ENCODE data around the gene USP53.
"Not testable (repeated sequence)": the region's sequence is repeated elsewhere in the genome, so short reads cannot be mapped to it uniquely, and the experiment has no call there.

The USP53 gene

GRCh38 chr4:119229908-119230687 lies 17.6 kb downstream of the USP53 start:
- no peak for DNase-seq

DNA sequence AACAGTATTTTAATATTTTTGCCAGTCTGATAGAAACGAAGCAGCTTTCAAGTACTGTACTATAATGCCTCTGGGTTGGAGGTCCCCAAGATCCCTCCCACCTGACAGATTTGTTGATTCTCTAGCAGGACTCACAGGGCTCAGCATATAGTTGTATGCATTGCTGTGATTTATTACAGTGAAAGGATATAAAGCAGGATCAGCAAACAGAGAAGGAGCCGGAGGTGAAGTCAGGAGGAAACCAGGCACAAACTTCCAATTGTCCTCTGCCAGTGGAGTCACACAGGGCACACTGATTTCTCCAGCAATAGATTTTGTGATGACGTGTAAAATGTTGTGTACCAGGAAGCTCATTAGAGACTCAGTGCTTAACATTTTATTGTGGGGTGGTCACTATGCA lies 19.0 kb downstream of the USP53 start:
- no peak for DNase-seq

DNA sequence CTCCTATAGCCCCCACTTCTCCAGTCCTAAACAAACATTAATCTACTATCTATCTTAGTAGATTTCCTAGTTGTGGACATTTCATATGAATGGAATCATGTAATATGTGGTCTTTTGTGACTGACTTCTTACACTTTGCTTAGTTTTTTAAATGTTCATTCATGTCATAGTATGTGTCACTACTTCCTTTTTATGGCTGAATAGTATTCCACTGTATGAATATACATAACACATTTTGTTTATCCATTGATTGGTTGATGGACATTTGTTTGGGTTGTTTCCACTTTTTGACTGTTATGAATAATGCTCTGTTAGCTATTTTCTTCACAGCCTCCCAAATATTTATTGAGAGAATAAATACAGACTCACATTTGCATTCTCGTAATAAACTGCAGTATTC lies 19.8 kb downstream of the USP53 start:
- DNase-seq: no peak

DNA sequence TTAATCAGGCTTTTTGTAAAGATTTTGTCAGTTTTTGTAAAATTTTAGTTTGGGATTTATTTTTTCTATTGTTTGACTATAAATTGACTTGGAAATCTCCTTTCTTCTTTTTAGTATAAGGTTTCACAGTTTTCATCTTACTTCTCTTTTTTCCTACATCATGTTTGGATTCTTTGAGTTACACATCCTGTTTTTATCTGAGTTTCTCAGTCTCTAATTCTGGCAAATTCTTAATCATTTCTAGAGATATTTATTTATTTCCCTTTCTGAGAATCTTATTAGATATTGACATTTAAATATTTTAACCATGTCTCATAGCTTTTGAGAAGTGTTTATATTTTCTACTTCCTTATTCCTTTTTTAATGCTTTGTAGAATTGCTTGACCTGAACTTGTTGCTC lies 20.7 kb downstream of the USP53 start:
- DNase-seq: no peak

DNA sequence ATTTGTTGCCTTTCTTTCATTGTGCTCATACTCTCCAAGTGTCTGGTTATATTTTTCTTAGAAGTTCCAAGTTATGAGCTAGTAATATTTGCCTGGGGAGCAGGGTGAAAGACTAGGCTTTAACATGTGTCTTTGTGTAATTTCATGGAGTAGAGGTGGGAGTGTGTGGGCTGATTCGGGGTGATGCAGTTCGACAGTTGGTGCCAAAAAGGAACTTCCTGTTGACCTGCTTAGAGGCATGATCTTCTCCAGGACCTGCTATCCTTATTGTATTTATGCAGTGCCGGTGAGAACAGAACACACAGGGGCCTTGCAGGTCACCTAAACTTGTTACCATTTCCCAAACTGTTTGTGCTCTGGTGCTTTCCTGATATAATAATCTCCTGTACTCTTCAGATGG lies 21.2 kb downstream of the USP53 start:
- no peak for DNase-seq

DNA sequence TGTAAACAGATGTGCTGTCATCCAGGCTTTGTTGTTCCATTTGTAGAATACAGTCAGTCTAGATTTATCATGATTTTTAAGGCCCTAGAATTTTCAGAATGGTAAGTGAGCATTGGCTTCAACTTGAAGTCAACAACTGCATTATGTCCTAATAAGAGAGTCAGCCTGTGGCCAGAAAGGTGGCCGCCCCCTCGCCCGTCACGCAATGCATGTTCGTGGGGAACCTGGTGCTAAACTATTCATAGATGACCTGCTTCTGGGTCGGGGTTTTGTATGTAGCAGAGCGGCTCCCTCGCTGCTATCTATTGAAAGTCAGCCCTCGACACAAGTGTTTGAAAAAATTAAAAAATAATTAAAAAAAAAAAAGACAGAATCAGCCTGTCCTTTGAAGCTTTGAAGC lies 24.7 kb downstream of the USP53 start:
- DNase-seq: no peak

- no peak for DNase-seq
Measured at GRCh38 chr4:119237642-119238041, 25.1 kb downstream of the USP53 start.

- no peak for DNase-seq
Measured at GRCh38 chr4:119238068-119238722, 25.7 kb downstream of the USP53 start.

DNA sequence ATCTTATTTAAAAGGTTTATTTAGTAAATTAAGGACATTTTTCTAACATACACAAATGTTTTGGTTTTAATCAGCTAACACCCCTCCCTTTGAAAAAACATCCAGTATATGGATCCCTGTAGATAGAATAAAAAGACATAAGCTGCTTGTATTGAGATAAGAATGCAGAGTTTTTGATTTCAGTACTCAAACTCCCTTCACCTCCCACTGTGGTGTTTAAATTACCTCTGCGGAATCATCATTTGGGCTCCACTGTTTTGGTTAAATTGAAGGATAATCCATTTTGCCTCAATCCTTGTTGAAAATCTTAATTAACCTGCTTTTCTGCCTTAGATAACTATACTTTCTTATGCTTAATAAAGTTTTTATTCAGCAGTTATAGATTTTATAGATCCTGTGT lies 27.6 kb downstream of the USP53 start:
- no peak for DNase-seq

DNA sequence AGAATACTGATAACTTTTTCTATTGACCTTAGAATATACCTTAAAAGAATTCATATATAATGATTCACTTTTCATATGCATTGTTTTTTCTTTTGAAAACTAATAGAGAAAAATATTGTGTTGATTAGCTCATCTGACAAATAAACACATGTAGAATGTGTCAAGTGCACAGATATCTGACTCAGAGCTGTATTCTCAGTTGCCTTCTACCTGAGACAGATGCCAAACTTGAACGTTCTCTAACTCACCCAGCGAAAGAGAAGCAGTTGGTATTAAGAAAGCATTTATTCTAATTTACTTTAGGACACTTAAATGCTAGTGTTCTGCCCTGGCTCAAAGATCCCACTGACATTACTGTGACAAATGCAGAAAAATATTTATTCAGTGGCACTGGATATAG lies 28.1 kb downstream of the USP53 start:
- DNase-seq: no peak

GRCh38 chr4:119242417-119242816 lies 29.9 kb downstream of the USP53 start:
- DNase-seq: no peak

GRCh38 chr4:119243868-119244267 lies 31.4 kb downstream of the USP53 start:
- DNase-seq: no peak

DNA sequence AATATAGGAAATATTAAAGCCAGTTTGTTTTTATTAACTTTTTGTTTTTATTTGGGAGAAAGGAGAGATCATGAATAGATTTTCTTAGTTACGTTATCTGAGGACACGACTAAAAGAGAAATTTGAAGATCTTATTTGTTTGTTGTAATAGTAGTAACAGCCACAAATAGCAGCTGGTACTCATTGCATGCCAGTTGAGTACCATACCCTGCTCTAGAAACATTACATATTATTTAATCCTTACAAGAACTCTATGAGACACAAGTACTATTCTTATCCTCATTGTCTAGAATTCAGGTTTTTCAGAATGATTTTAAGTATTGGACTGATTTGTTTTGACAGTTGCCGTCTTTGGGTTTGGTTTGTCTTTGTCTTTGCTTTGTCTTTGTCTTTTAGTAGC lies 31.8 kb downstream of the USP53 start:
- no peak for DNase-seq

DNA sequence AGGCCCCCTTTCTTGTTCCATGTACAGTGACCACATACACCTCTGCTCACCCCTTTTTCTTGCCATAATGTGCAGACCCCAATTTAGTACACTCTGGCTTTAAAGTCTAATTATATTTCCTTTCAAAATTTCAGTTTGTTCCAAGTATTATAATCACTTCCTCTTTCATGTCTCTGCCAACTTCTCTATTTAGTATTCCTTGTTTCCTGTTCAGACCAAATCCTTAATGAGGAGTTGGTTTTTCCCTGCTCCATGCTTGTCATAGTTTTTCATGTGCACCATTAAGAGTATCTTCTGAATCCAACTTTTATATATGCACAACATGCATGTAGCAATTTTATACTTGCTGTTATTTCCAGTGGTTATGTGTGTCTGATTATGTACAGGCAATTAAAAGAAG lies 32.3 kb downstream of the USP53 start:
- DNase-seq: no peak

- no peak for DNase-seq
Measured at GRCh38 chr4:119246177-119246733, 33.7 kb downstream of the USP53 start.

DNA sequence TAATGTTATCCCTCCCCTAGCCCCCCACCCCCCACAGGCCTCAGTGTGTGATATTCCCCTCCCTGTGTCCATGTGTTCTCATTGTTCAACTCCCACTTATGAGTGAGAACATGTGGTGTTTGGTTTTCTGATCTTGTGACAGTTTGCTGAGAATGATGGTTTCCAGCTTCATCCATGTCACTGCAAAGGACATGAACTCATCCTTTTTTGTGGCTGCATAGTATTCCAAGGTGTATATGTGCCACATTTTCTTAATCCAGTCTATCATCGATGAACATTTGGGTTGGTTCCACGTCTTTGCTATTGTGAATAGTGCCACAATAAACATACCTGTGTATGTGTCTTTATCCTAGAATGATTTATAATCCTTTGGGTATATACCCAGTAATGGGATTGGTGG lies 38.5 kb downstream of the USP53 start:
- not testable (repeated sequence) for DNase-seq

GRCh38 chr4:119255223-119255622 lies 42.7 kb downstream of the USP53 start:
- not testable (repeated sequence) for DNase-seq

- DNase-seq: no peak
Measured at GRCh38 chr4:119260528-119260927, 48.0 kb downstream of the USP53 start.

- DNase-seq: no peak
Measured at GRCh38 chr4:119261986-119262385, 49.5 kb downstream of the USP53 start.

DNA sequence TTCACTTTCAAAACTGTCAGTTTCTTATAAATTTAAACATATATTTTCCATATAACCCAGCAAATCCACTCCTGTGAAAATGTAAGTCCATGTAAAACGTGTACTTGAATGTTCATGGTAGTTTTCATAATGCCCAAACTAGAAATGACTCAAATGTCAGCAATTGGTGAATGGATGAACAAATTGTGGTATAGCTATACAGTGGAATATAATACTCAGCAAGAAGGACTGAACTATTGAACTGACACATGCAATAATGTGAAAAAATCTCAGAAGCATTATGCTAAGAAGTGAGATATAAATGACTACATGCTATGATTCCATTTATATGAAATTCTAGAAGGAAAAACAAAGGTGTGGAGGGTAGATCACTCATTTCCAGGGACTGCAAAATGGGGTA lies 52.2 kb downstream of the USP53 start:
- DNase-seq: no peak

DNA sequence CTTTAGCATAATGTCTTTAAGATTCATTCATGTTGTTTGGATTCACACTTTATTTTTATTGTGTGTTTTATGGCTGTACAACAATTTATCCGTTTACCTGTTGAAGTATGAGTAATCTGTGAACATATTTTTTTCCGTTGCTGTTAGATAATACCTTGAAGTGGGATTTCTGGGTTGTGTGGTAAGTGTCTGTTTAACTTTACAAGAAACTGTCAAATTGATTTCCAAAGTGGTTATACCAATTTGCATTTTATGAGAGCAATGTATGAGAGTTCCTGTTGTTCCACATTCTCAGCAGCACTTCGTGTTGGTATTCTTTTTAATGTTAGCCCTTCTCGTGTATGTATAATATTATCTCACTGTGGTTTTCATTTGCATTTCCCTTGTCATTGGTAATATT lies 53.6 kb downstream of the USP53 start:
- DNase-seq: no peak

GRCh38 chr4:119268466-119268865 lies 56.0 kb downstream of the USP53 start:
- DNase-seq: no peak

GRCh38 chr4:119271361-119272085 lies 59.0 kb downstream of the USP53 start:
- DNase-seq: no peak

- not testable (repeated sequence) for DNase-seq
Measured at GRCh38 chr4:119279541-119279940, 67.0 kb downstream of the USP53 start.

Data from activated effector memory CD4-positive, alpha-beta T cell treated with Interleukin-2 at 50 U/mL for 16 hours (primary cell).